HG02885 (cell line): ENCODE results near the gene PDXK.
A peak's percentile ranks its signal among the peaks of the same experiment; 100 is the strongest.
"Not testable (repeated sequence)": the region's sequence is repeated elsewhere in the genome, so short reads cannot be mapped to it uniquely, and the experiment has no call there.

Experiments used
- ATAC-seq: cut with Tn5 transposase; IDR thresholded peaks from one replicate; pipeline ENCODE4 v1.9.1; 2021; ENCODE audit warnings: mild to moderate bottlenecking; ENCODE audit not compliant: unreplicated experiment, poor library complexity

PDXK gene

DNA sequence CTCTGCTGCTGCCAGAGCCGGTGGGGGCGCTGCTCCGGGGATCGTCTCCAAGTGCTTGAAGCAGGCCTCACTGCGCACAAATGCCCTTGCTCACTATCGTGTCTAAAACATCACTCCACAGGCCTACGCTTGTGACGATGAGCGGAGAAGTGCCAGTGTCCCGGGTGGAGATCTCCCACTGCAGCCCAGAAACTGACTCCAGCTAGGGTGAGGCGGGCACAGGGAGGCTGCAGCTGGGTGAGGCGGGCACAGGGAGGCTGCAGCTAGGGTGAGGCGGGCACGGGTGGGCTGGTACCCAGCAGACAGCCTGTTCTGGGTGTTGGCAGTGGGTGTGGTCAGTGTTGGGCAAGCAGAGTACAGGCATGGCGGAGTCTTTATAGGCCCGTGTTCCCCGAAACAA, 22.7 kb upstream of the PDXK start:
- no peak for ATAC-seq

DNA sequence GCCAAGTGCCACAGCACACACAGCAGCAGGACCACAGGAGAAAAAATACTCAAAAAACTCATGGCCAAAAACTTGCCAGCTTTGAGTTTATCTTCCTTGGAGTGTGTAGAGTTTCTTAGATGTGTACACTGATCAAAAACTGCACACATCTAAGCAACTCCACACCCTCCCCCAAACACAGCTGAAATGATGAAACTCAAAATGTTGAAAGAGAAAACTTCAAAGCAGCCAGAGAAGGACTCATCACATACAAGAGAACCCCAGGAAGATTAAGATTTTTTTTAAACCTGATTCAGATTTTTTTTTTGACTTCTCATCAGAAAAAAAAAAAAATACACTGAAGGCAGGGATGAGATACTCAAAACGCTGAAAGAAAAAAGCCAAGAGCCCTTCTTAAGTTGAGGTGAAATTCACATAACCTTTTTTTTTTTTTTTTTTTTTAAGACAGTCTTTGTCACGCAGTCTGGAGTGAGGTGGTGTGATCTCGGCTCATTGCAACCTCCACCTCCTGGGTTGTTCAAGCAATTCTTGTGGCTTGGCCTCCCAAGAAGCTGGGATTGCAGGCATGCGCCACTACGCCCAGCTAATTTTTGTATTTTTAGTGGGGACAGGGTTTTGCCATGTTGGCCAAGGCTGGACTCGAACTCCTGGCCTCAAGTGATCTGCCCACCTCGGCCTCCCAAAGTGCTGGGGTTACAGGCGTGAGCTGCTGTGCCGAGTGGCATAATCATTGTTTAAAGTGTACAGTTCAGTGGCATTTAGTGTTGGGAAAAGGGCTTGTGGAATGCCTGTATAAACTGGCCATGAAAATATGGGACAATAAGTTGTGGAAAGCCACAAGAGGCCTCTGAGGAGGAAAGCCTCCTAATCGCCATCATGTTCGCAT, 20.9 kb upstream of the PDXK start:
- ATAC-seq: no peak

DNA sequence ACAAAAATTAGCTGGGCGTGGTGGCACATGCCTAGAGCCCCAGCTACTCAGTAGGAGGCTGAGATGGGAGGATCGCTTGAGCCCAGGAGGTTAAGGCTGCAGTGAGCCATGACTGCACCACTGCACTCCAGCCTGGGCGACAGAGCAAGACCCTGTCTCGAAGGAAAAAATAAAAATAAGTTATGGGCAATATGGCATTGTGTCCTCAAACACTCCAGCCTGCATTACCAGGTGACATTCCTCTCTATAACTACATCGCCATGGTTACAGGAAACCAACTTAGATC, 19.5 kb upstream of the PDXK start:
- ATAC-seq: not testable (repeated sequence)

DNA sequence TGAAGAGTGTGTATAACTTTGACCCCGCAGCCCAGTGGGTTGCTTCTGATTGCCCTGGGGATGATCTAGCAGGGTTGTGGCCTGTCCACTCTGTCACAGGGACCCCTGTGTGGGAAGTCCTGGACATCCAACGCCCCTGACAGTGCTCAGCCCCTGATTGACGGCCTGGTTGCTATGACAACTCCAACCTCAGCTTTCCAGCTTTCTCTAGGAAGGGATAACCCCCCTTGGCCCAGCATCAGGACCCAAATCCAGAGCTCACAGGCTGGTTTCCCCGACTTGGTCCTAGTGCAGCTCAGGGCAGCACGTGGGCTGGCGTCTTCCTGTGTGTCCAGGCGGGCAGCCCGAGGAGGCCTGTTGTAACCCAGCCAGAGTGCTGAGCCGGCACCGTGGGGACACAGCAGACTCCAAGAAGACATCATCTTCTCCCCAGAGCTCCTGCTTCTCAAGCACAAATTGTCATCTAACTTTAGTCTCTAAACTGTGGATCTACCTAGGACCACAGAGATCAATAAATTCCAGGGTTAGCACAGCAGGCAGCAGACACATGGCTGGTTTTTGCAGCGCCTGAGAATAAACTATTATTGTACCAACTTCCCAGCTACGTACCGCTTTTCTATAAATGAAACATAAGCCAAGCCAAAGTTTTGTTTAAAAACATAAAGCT, 18.9 kb upstream of the PDXK start:
- no peak for ATAC-seq

DNA sequence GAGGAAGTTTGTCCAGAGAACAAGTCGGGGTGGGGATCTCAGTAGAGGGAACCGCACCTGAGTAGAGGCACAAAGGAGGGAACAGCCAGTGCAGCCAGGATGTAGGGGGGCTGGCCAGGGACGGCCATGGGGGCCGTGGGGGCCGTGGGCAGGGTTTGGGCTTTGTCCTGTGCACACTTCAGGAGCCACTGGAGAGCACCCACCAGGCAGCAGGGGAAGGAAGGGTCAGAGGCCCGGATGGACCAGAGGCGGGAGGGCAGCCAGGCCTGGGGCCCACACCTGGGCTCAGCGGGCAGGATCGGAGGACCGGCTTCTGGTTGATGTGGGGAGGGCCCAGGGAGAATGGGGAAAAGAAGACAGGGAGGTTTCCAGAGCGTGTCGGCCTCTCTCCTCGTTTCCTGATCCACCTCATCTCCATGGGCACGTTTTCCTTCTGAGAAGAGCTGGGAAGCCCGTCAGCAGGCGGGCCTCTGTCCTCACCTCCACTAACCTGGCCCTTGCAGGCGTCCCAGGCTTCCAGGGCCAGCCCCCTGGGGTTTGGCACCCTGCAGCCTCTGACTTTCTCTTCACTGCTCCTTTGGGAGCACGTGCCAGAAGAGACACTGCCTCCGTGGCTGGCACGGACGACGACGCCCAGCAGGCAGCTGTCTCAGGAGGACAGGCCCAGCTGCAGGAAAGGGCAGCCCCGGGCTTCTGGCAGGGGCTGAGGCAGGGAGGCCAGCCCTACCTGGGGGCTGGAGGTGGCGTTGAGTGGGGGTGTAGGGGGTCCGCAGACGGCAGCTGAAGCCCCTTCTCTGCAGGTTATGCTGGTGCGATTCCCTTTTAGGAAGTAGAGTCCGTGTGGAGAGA, 16.8 kb upstream of the PDXK start:
- ATAC-seq: no peak

DNA sequence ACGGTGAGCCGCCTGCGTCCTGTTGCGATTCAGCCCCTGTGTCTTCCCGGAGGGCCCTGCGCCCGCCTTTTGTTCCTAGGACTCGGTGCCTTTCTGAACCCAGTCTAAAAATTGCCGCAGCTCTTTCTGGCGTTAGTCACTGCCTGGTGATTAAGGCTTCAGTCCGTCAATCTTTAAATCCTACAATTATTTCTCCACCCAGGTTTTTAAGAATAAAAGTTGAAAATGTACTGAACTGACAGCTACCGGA, 16.2 kb upstream of the PDXK start:
- ATAC-seq: no peak

DNA sequence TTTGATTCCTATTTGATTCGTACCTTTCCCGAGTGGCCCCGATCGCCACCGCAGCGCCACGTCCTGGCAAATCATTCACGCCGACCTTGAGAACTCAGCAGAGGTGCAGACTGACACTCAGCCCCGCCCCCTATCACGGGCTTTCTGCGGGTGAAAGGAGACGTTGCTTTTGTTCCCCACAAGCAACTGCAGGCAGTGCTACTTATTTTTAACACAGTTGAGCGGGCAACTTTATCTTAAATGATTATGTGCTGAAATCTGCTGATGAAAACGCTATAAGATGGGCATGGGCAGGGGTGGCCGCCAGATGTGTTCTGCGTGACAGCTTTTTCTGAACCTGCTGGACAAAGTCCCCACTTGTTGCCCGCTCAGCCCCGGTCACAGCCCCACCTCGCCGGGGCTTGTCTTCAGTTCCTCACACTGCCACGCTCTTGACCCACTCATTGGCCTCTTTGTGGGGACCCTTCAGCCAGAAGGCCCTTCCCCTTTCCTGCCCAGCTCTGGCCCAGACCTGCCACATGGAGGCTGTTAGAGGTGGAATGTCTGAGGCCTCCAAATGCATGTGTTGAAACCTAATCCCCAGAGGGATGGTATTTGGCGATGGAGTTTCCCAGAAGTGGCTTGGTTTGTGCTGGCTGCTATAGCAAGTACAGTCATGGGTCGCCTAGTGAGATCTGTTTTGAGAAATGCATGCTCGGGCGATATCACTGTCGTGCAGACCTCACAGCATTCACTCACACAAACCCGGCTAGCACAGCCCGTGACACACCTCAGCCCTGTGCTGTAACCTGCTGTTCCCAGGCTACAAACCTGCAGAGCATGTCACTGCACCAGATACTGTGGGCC, 15.7 kb upstream of the PDXK start:
- no peak for ATAC-seq

DNA sequence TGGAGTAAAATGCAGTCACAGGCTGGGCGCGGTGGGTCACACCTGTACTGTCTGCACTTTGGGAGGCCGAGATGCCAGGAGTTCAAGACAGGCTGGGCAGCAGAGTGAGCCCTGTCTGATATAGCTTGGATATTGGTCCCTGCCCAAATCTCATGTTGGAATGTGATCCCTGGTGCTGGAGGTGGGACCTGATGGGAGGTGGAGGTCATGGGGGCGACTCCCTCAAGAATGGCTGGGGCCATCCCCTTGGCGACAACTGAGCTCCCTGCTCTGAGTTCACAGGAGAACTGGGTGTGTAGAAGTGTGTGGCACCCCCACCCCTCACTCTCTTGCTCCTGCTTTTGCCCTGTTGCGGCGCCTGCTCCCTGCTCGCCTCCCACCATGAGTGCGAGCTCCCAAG, 11.5 kb upstream of the PDXK start:
- no peak for ATAC-seq

DNA sequence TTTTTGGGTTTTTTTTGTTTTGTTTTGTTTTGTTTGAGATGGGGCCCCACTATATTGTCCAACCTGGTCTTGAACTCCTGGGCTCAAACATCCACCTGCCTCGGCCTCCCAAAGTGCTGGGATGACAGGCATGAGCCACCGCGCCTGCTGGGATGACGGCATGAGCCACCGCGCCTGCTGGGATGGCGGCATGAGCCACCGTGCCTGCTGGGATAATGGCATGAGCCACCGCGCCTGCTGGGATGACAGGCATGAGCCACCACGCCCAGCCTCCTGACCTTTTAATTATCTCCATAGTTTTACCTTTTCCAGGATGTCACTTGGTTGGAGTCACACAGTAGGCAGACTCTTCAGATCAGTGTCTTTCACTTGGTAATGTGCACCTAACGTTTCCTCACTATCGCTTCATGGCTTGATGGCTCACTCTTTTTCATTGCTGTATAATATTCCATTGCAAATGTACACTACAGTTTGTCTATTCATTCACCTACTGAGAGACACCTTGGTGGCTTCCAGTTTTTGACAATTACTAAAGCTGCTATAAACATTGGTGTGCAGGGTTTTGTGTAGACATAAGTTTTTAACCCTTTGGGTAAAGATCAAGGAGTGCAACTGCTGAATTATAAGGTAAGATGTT, 10.1 kb upstream of the PDXK start:
- no peak for ATAC-seq

DNA sequence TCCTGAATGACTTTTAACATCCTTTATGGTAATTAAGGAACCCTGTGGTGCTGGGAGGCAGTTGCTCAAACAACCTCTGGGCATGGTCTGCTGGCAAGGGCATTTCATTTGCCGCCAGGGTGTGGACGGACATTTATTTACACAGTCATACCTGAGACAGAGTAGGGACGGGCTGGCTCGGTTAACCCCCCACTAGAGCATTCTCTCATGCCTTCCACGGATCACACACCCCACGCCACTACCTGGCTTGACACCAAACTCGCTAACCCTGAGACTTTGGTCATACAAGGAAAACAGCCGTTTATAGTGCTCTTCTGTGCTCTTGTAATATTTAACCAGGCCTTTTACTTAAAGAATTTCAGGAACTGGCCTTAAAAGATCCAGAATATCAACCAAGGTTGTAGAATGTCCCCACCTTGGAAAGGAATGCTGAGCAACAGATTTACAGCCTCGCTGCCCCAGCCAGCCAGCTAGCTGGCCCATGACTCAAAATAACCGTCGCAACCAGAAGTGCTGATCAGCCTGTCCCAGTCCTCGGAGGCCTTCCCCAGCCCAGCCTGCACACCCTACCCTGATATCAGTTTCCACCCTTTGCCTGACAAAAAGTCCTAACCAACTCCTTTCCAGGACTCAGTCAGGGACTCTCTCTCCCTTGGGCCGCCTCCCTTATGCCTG, 6.5 kb upstream of the PDXK start:
- no peak for ATAC-seq

DNA sequence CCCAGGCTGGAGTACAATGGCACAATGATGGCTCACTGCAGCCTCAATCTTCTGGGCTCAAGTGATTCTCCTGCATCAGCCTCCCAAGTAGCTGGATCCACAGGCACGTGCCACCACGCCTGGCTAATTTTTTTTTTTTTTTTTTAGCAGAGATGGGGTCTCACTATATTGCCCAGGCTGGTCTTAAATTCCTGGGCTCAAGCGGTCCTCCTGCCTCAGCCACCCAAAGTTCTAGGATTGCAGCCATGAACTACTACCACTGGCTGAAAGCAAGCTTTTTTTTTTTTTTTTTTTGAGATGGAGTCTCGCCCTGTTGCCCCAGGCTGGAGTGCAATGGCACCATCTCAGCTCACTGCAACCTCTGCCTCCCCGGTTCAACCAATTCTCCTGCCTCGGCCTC, 5.8 kb upstream of the PDXK start:
- ATAC-seq: not testable (repeated sequence)

DNA sequence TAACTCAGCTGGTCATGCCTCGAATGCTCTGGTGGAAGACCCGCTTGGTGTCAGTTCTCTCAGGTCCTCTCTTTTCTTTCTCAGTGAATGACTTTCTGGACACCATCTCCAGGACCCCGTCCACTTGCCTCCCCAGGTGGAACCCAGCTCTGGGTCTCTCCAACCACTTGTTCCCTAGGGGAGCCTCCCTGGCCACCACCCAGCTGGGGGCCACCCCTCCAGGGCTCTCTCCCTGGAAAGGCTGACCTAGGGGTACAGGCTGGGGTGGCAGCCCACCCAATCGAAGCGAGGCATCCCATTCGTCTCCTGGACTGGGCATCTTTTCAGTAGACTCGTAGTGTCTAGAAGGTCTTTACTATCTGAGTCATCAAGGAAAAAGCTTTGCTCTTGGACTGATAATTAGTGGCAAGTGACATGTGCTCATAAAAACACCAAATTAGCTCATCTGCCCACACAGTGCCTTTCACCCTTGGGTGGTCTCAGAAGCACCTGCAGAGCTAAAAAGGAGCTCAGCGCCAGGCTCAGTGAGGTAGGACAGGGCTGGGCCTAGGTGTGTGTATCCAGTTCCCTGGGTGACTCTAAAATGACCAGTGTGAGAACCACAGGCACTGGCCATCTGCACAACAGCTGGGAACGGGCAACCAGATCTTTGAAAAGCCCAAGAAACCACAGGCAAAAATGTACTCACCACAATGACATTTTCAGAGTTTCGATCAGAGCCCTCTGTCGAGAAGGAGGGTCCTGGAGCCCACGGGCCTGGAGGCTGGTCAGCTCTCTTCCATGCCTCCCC, 2.4 kb upstream of the PDXK start:
- peak; percentile 30 for ATAC-seq

DNA sequence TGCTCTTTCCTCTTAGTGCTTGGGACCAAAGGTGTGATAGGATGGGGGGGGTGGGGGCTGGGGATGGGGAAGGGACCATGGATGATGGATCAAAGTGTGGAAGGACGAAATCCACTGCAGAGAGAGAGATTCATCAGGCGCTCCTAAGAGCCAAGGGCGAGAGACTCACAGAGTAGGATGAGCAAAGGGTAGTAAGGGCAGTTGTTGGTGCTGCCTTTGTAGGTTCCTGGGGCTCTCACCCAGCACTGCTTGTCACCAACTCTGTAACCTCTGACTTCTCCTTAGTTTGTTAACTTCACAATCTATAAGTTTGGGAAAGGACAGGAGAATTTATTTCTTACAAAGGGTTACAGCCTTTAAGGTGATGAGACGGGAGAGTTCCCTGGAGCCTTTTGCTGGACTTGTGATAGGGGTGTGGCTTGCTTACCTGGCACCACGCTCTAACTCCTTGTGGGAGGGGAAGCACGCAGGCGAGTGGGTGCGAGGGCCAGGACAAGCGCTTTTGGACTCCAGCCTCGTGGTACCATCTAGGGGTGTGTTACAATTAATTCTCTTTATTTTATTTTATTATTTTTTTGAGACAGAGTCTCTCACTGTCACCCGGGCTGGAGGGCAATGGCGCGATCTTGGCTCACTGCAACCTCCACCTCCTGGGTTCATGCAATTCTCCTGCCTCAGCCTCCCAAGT, 1.6 kb upstream of the PDXK start:
- no peak for ATAC-seq

DNA sequence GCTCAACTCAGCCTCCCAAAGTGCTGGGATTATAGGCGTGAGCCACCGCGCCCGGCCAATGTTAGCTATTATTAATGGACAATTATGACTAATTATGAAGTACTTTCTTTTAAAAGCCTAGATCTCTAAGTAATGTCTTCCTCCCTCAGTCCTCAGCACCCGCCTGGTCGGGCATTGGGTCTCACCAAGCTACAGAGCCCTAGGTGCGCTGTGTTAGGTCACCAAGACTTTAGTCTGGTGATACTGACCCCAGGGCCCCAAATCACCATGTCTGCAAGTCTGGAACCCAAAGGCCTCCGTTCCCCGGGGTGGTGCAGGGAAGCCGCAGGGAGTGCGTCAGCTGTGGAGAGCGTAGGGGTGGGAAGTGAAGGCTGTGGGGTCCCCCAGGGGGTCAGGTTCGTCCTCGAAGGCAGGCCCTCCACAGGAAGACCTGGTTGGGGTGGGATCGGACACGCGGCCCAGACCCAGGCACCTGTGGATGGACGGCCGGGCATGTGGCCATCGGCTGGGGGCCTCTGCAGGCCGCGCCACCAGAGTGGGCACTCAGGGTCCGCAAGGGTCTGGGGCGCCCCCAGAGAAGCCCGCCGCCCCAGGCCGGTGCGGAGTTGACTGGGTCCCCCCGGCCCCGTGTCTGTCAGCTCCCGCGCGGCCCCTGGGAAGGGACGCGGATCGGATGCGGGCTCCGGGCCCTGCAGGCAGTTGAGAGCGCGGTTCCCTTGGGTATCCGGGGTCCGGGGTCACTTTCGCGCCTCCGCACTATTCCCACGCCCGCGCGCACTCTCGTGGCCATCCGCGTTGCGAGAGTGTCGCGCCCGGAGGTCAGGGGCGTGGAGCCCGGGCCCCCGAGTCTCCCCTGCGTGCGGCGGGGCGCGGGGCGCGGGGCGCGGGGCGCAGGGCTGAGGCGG, 710 bp upstream of the PDXK start:
- ATAC-seq: no peak

DNA sequence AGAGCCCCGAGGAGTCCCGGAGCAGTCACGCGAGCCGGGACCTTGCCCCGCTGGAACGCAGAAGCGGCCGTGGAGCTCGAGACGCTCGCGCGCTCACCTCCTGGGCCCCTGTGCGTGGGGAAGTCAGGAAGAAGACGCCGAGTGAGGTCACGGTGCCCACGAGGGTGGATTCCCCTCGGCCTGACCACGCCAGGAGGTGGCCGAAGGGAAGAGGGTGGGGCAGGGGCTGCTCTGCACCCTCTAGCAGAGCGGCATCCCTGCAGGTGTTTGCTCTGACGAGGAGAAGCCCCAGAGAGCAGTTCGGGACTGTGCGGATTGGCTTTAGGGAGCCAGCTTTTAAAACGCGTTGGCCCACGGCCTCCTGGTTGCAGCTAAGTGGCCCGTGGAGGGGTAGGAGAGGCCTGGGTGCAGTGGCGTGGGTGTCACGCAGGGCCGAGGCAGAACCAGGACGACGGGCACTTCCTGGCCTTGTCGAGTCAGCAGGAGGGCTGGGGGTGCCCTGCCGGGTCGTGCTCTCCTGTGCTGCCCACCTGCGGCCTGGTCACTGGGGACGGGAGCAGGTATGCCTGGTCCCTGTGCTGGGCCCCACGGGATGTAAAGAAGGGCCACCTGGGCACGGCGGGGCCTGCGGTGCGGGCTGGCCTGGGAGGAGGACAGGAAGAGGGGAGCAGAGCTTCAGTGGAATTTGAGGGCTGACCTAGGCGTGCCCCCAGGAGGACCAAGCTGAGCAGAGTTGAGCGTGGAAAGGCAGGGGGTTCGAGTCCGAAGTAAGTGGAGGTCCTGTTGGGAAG, 1.0 kb downstream of the PDXK start:
- peak; percentile 2 for ATAC-seq

DNA sequence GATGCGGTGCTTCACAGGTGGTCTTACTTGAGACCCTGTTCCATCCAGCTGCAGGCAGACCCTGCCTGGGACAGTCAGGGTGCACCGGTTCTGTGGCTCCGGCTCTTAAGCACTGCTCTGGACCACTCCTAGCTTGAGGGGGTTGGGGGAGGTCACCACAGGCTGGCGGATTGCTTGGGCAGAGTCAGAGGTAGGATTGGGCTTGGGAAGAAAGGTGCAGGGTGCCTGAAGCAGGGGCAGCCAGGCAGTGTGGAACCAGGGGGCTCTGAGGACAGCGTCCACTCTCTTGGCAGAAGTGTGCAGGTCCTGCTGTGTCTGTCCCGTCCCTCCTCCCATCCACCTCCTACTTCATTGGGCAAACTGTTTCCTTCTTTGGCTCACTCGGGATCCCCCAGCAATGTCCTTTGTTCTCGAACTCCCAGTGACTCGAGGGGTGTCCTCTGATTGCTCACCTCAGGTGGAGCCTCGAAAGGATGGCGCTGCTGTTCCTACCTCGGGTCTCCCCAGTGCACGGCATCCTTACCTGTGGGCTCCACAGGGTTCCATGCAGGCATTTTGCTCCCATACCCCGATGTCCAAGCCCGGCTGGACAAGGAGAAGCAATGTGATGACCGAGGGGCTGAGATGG, 1.7 kb downstream of the PDXK start:
- ATAC-seq: no peak
